H9 (cell line): Measurements from ENCODE around the gene EZH1. TPM values are rescaled to one million over a fixed set of nuclear protein-coding genes. Genes with fewer than 3 reads are reported as not detected.
A peak's percentile ranks its signal among the peaks of the same experiment; 100 is the strongest.

Experiments used
- DNase-seq: peaks from one replicate; pipeline ENCODE4 v3.0.0-alpha.2; 2017
- H2AFZ ChIP-seq: one replicate; pipeline ENCODE4 v1.6.1; 2013; ENCODE audit warnings: mild to moderate bottlenecking, low read length, control low read depth, moderate library complexity
- H2AK5ac ChIP-seq: 2 replicates; pipeline ENCODE4 v1.6.1; 2013; ENCODE audit warnings: low read length, control low read depth, mixed read lengths; ENCODE audit not compliant: insufficient read length
- H2BK120ac ChIP-seq: one replicate; pipeline ENCODE4 v1.6.1; 2013; ENCODE audit warnings: low read depth, mild to moderate bottlenecking, low read length, control low read depth, inconsistent platforms; ENCODE audit not compliant: poor library complexity, severe bottlenecking
- H2BK12ac ChIP-seq: 2 replicates; pipeline ENCODE4 v1.6.1; 2013; ENCODE audit warnings: low read length, control low read depth, mixed read lengths, low read depth; ENCODE audit not compliant: insufficient read length
- H2BK15ac ChIP-seq: 2 replicates; pipeline ENCODE4 v1.6.1; 2013; ENCODE audit warnings: low read depth, low read length, control low read depth
- H2BK20ac ChIP-seq: one replicate; pipeline ENCODE4 v1.6.1; 2013; ENCODE audit warnings: low read depth, mild to moderate bottlenecking, low read length, control low read depth, inconsistent platforms; ENCODE audit not compliant: poor library complexity, severe bottlenecking
- H2BK5ac ChIP-seq: 2 replicates; pipeline ENCODE4 v1.6.1; 2013; ENCODE audit warnings: low read length, control low read depth, mixed read lengths; ENCODE audit not compliant: insufficient read length
- H3K14ac ChIP-seq: 2 replicates; pipeline ENCODE4 v1.6.1; 2013; ENCODE audit warnings: low read length, control low read depth; ENCODE audit not compliant: insufficient read depth
- H3K18ac ChIP-seq: 2 replicates; pipeline ENCODE4 v1.6.1; 2013; ENCODE audit warnings: low read depth, mild to moderate bottlenecking, mixed read lengths, low read length, control low read depth; ENCODE audit not compliant: insufficient read length
- H3K23ac ChIP-seq: 2 replicates; pipeline ENCODE4 v1.6.1; 2013; ENCODE audit warnings: low read length, control low read depth, mixed read lengths, low read depth; ENCODE audit not compliant: insufficient read length
- H3K23me2 ChIP-seq: 2 replicates; pipeline ENCODE4 v1.6.1; 2013; ENCODE audit warnings: low read depth, mild to moderate bottlenecking, mixed read lengths, low read length, control low read depth; ENCODE audit not compliant: insufficient read length, poor library complexity, severe bottlenecking
- H3K27ac ChIP-seq: 2 replicates; pipeline ENCODE4 v1.5.1; 2013; ENCODE audit warnings: low read length, control low read depth, mixed read lengths, low read depth; ENCODE audit not compliant: insufficient read length
- H3K27me3 ChIP-seq: 2 replicates; pipeline ENCODE4 v1.6.1; 2013; ENCODE audit warnings: low read length, control low read depth, inconsistent platforms; ENCODE audit not compliant: insufficient read depth
- H3K4ac ChIP-seq: 2 replicates; pipeline ENCODE4 v1.6.1; 2013; ENCODE audit warnings: low read depth, mild to moderate bottlenecking, control low read depth, inconsistent platforms, low read length, moderate library complexity
- H3K4me1 ChIP-seq: 2 replicates; pipeline ENCODE4 v1.6.1; 2013; ENCODE audit warnings: low read length, control low read depth, inconsistent platforms; ENCODE audit not compliant: insufficient read depth
- H3K4me2 ChIP-seq: 2 replicates; pipeline ENCODE4 v1.6.1; 2013; ENCODE audit warnings: low read length, control low read depth, mixed read lengths; ENCODE audit not compliant: insufficient read length, insufficient read depth
- H3K56ac ChIP-seq: 2 replicates; pipeline ENCODE4 v1.6.1; 2013; ENCODE audit warnings: low read depth, mild to moderate bottlenecking, mixed read lengths, low read length, control low read depth; ENCODE audit not compliant: insufficient read length
- H3K79me1 ChIP-seq: 2 replicates; pipeline ENCODE4 v1.6.1; 2013; ENCODE audit warnings: low read depth, mild to moderate bottlenecking, moderate library complexity, low read length, control low read depth, inconsistent platforms; ENCODE audit not compliant: insufficient read depth, poor library complexity, severe bottlenecking
- H3K79me2 ChIP-seq: 2 replicates; pipeline ENCODE4 v1.6.1; 2013; ENCODE audit warnings: low read length, control low read depth, inconsistent platforms; ENCODE audit not compliant: insufficient read depth
- H3K9ac ChIP-seq: 2 replicates; pipeline ENCODE4 v1.6.1; 2013; ENCODE audit warnings: low read length, control low read depth, mixed read lengths; ENCODE audit not compliant: insufficient read length; ENCODE audit errors: extremely low read depth
- H3K9me3 ChIP-seq: one replicate; pipeline ENCODE4 v1.6.1; 2013; ENCODE audit warnings: low read depth, low read length, inconsistent platforms; ENCODE audit not compliant: control insufficient read depth
- H3T11ph ChIP-seq: one replicate; pipeline ENCODE4 v1.6.1; 2013; ENCODE audit warnings: mild to moderate bottlenecking, low read length, control low read depth, inconsistent platforms
- H4K20me1 ChIP-seq: one replicate; pipeline ENCODE4 v1.6.1; 2013; ENCODE audit not compliant: control insufficient read depth, insufficient read length, insufficient read depth
- H4K5ac ChIP-seq: 2 replicates; pipeline ENCODE4 v1.6.1; 2013; ENCODE audit warnings: low read depth, mild to moderate bottlenecking, mixed read lengths, low read length, control low read depth; ENCODE audit not compliant: insufficient read length
- H4K8ac ChIP-seq: replicated peaks from 2 replicates; pipeline ENCODE4 v1.6.1; 2013; ENCODE audit warnings: low read length, control low read depth, mixed read lengths, low read depth; ENCODE audit not compliant: insufficient read length
- H4K91ac ChIP-seq: 2 replicates; pipeline ENCODE4 v1.6.1; 2013; ENCODE audit warnings: low read depth, mild to moderate bottlenecking, moderate library complexity, mixed read lengths, low read length, control low read depth; ENCODE audit not compliant: insufficient read length
- H3K27ac Mint-ChIP-seq, 3 experiments: 2 replicates in 2 of 3; 3 replicates in 1 of 3; pipeline ENCODE4 v1.8.0; 2020 to 2021; ENCODE audit warnings: mixed read lengths in 3 of 3, mild to moderate bottlenecking in 1 of 3, moderate library complexity in 1 of 3
- H3K27me3 Mint-ChIP-seq: 2 replicates; pipeline ENCODE4 v1.8.0; 2021; ENCODE audit warnings: low read depth, mild to moderate bottlenecking, moderate library complexity, mixed read lengths
- H3K36me3 Mint-ChIP-seq, 3 experiments: 2 replicates in 2 of 3; 3 replicates in 1 of 3; pipeline ENCODE4 v1.8.0; 2020 to 2021; ENCODE audit warnings: low read depth in 3 of 3, mixed read lengths in 3 of 3; ENCODE audit not compliant: insufficient read depth in 1 of 3
- H3K4me1 Mint-ChIP-seq, 2 experiments: 2 replicates each; pipeline ENCODE4 v1.8.0; 2020; ENCODE audit warnings: mixed read lengths in 2 of 2
- H3K4me3 Mint-ChIP-seq, 2 experiments: 2 replicates in 1 of 2; 3 replicates in 1 of 2; pipeline ENCODE4 v1.8.0; 2020 to 2021; ENCODE audit warnings: mild to moderate bottlenecking in 2 of 2, mixed read lengths in 2 of 2, moderate library complexity in 1 of 2
- H3K9me3 Mint-ChIP-seq, 2 experiments: 2 replicates in 1 of 2; 3 replicates in 1 of 2; pipeline ENCODE4 v1.8.0; 2020; ENCODE audit warnings: mild to moderate bottlenecking in 2 of 2, mixed read lengths in 2 of 2, moderate library complexity in 1 of 2
- WGBS: extraction: QIAGEN DNeasy Blood & Tissue Kit; methylation state at CpG from one replicate; pipeline ENCODE4 v1.1.7; 2013; ENCODE audit warnings: missing lambda C conversion rate, low lambda C conversion rate, mixed read lengths; ENCODE audit not compliant: insufficient read length; ENCODE audit errors: extremely low coverage; 5-methylcytosine and 5-hydroxymethylcytosine counted together
- total RNA-seq: library from RNA; stranded (reverse); gene quantifications from 2 replicates; pipeline ENCODE4 v1.2.1, GENCODE V29; 2021
- TF ChIP-seq, protein P1 (sequence below): fragments of 200-600 bp; sonication (generic); conservative IDR thresholded peaks from 3 replicates; pipeline ENCODE4 v1.8.0; 2021; ENCODE audit warnings: antibody characterized with exemption, mild to moderate bottlenecking

EZH1 gene
- total RNA-seq, 1 experiment from 2014 or later = 17.9 TPM

DNA sequence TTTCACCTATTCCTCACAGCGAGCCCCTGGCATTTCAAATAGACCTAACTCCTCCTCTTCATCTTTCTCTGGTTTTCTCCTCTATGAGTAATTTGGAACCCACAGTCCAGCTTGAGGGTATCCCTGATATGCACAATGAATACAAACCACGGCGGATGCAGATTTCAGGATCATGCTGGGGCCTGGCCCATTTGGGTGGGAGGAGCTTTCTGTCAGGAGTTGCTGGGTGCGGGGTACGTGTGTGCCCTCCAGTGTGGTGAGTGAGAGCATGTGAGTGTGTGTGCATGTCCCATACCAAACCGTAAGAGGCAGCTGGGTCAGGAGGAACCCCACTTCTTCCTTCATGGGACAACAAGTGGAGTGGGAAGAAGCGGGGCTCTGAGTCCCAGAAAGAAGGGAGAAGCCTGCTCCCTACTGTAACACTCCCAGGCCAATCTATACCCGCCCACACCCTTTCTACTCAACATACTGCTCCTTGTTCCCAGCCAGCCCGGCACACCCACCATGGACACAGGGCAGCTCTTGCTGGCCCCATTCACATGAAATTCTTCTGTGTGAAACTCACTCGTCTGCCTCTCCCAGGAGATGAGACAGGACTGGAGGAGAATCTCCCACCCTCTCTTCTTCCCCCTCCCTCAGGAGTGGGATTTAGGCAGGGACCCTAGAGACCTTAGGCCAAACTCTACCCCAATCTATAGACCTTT, 44.1 kb downstream of the EZH1 start:
- H2BK120ac ChIP-seq = no peak overlapping the region
- no peaks in the 10 kb centered on the region for H3K79me2 ChIP-seq
- peaks cover 14 to 53% (median 36%) of the 10 kb centered on the region in 3 experiments; a peak in 6 of 7 replicates for H3K36me3 Mint-ChIP-seq
- WGBS = no CpG with 5 or more reads among the region's 10 CpGs
- no peak overlapping the region for H2BK15ac ChIP-seq
- H3K4me1 Mint-ChIP-seq = peaks cover 8 to 25% of the 10 kb centered on the region in 2 experiments
- no peak overlapping the region for H2AFZ ChIP-seq
- H3K27ac Mint-ChIP-seq = peak overlapping the region in 1 of 3 experiments; percentile 8; a peak in 3 of 7 replicates
- no peak overlapping the region for H4K5ac ChIP-seq
- H4K20me1 ChIP-seq = no peaks in the 10 kb centered on the region
- H2AK5ac ChIP-seq = no peak overlapping the region
- no peak overlapping the region for H4K8ac ChIP-seq
- TF ChIP-seq, protein P1, sequence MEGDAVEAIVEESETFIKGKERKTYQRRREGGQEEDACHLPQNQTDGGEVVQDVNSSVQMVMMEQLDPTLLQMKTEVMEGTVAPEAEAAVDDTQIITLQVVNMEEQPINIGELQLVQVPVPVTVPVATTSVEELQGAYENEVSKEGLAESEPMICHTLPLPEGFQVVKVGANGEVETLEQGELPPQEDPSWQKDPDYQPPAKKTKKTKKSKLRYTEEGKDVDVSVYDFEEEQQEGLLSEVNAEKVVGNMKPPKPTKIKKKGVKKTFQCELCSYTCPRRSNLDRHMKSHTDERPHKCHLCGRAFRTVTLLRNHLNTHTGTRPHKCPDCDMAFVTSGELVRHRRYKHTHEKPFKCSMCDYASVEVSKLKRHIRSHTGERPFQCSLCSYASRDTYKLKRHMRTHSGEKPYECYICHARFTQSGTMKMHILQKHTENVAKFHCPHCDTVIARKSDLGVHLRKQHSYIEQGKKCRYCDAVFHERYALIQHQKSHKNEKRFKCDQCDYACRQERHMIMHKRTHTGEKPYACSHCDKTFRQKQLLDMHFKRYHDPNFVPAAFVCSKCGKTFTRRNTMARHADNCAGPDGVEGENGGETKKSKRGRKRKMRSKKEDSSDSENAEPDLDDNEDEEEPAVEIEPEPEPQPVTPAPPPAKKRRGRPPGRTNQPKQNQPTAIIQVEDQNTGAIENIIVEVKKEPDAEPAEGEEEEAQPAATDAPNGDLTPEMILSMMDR = no peak
- H2BK12ac ChIP-seq = no peak overlapping the region
- H3K27ac ChIP-seq = no peak overlapping the region
- H3K79me1 ChIP-seq = no peaks in the 10 kb centered on the region
- DNase-seq = no peak
- H4K91ac ChIP-seq = no peak overlapping the region
- no peak overlapping the region for H2BK5ac ChIP-seq
- no peaks in the 10 kb centered on the region for H3K23me2 ChIP-seq
- no peak overlapping the region for H3K4ac ChIP-seq
- no peak overlapping the region for H3K18ac ChIP-seq
- H3K4me2 ChIP-seq = no peak overlapping the region
- no peaks in the 10 kb centered on the region for H3K9me3 ChIP-seq
- H3T11ph ChIP-seq = no peak overlapping the region
- H3K23ac ChIP-seq = no peak overlapping the region
- H3K4me3 Mint-ChIP-seq = no peak overlapping the region
- H3K9me3 Mint-ChIP-seq = no peaks in the 10 kb centered on the region
- no peaks in the 10 kb centered on the region for H3K27me3 ChIP-seq
- H3K4me1 ChIP-seq = no peaks in the 10 kb centered on the region
- no peak overlapping the region for H2BK20ac ChIP-seq
- no peak overlapping the region for H3K14ac ChIP-seq
- H3K9ac ChIP-seq = no peak overlapping the region
- H3K56ac ChIP-seq = no peak overlapping the region
- no peaks in the 10 kb centered on the region for H3K27me3 Mint-ChIP-seq
